Measurements from ENCODE around the gene EPO.

DNA sequence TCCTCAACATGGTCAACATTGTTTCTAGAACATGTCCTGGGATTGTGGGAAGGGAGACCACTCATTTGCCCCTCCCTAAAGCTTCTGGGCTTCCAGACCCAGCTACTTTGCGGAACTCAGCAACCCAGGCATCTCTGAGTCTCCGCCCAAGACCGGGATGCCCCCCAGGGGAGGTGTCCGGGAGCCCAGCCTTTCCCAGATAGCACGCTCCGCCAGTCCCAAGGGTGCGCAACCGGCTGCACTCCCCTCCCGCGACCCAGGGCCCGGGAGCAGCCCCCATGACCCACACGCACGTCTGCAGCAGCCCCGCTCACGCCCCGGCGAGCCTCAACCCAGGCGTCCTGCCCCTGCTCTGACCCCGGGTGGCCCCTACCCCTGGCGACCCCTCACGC lies at the start of gene EPO:
- TF ChIP-seq, protein P1, sequence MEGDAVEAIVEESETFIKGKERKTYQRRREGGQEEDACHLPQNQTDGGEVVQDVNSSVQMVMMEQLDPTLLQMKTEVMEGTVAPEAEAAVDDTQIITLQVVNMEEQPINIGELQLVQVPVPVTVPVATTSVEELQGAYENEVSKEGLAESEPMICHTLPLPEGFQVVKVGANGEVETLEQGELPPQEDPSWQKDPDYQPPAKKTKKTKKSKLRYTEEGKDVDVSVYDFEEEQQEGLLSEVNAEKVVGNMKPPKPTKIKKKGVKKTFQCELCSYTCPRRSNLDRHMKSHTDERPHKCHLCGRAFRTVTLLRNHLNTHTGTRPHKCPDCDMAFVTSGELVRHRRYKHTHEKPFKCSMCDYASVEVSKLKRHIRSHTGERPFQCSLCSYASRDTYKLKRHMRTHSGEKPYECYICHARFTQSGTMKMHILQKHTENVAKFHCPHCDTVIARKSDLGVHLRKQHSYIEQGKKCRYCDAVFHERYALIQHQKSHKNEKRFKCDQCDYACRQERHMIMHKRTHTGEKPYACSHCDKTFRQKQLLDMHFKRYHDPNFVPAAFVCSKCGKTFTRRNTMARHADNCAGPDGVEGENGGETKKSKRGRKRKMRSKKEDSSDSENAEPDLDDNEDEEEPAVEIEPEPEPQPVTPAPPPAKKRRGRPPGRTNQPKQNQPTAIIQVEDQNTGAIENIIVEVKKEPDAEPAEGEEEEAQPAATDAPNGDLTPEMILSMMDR (IDR thresholded peaks at IDR 0.05) = no peak
- no peak for TF ChIP-seq EZH2 (IDR thresholded peaks at IDR 0.05; ENCODE audit: borderline replicate concordance, insufficient read depth, low read depth, low read length, poor library complexity, severe bottlenecking)
